ENCODE measurements around the gene AEBP1. TPM values are rescaled to one million over a fixed set of nuclear protein-coding genes. Genes with fewer than 3 reads are reported as not detected.

The AEBP1 gene
- total RNA-seq, 1 donor from 2014 or later: 1,349 TPM

DNA sequence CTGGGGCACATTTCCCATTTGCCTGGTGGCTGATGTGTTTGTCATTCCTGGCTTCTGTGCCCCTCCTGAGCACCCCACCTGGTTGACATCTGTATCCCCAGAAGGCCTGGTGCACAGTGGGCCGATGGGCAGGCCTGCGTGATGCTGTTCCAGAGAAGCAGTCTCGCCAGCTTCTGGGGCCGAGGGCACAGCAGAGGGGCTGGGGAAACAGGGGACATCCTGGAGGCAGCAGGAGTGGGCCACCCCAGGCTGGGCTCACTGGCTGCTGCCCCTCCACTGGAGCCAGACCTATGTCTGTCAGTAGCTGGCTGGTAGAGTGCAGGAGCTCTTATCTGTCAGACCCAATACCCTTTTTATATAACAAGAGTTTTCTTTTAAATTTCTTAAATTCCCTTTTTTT lies 37.9 kb downstream of the AEBP1 start:
- TF ChIP-seq, protein P1, sequence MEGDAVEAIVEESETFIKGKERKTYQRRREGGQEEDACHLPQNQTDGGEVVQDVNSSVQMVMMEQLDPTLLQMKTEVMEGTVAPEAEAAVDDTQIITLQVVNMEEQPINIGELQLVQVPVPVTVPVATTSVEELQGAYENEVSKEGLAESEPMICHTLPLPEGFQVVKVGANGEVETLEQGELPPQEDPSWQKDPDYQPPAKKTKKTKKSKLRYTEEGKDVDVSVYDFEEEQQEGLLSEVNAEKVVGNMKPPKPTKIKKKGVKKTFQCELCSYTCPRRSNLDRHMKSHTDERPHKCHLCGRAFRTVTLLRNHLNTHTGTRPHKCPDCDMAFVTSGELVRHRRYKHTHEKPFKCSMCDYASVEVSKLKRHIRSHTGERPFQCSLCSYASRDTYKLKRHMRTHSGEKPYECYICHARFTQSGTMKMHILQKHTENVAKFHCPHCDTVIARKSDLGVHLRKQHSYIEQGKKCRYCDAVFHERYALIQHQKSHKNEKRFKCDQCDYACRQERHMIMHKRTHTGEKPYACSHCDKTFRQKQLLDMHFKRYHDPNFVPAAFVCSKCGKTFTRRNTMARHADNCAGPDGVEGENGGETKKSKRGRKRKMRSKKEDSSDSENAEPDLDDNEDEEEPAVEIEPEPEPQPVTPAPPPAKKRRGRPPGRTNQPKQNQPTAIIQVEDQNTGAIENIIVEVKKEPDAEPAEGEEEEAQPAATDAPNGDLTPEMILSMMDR (IDR thresholded peaks at IDR 0.05): no peak
- H3K27ac ChIP-seq: no peak overlapping the region
- no peaks in the 10 kb centered on the region for H3K27me3 ChIP-seq
- no peaks in the 10 kb centered on the region for H3K36me3 ChIP-seq
- H3K9me3 ChIP-seq: no peaks in the 10 kb centered on the region
- intact Hi-C loops (cut with DNase I): no loop called here
- H3K4me3 ChIP-seq: no peak overlapping the region
- H3K4me1 ChIP-seq: peaks cover 0 to 8% of the 10 kb centered on the region in 2 donors
- no peak for DNase-seq (ENCODE audit: low spot score in 2 of 2)

GRCh38 chr7:44143646-44144250 lies 39.6 kb downstream of the AEBP1 start:
- peaks cover 0 to 8% of the 10 kb centered on the region in 2 donors for H3K4me1 ChIP-seq
- no peaks in the 10 kb centered on the region for H3K27me3 ChIP-seq
- peak in 1 of 2 donors; percentile 41 for DNase-seq (ENCODE audit: low spot score in 2 of 2)
- TF ChIP-seq, protein P1 (IDR thresholded peaks at IDR 0.05): no peak
- no peaks in the 10 kb centered on the region for H3K36me3 ChIP-seq
- intact Hi-C loops (cut with DNase I): no loop called here
- H3K27ac ChIP-seq: no peak overlapping the region
- H3K4me3 ChIP-seq: no peak overlapping the region
- no peaks in the 10 kb centered on the region for H3K9me3 ChIP-seq

GRCh38 chr7:44144426-44144967 lies 40.4 kb downstream of the AEBP1 start:
- H3K4me1 ChIP-seq: peaks cover 0 to 8% of the 10 kb centered on the region in 2 donors
- no peak overlapping the region for H3K4me3 ChIP-seq
- intact Hi-C loops (cut with DNase I): no loop called here
- peak in 1 of 2 donors; percentile 57 for DNase-seq (ENCODE audit: low spot score in 2 of 2)
- H3K27ac ChIP-seq: no peak overlapping the region
- TF ChIP-seq, protein P1 (IDR thresholded peaks at IDR 0.05): no peak
- no peaks in the 10 kb centered on the region for H3K9me3 ChIP-seq
- H3K27me3 ChIP-seq: no peaks in the 10 kb centered on the region
- H3K36me3 ChIP-seq: no peaks in the 10 kb centered on the region

- Histone ChIP-seq H3K4me3 (peak overlapping the region; percentile 56 to 67), H3K27ac (no peak overlapping the region), H3K9me3 (no peaks in the 10 kb centered on the region), H3K27me3 (no peaks in the 10 kb centered on the region), H3K36me3 (no peaks in the 10 kb centered on the region), H3K4me1 (peaks cover 0 to 8% of the 10 kb centered on the region in 2 donors)
- intact Hi-C loops (cut with DNase I): no loop called here
- DNase-seq (ENCODE audit: low spot score in 2 of 2): peak in 1 of 2 donors; percentile 63
- TF ChIP-seq, protein P1 (IDR thresholded peaks at IDR 0.05): no peak
These were observed 40.9 kb downstream of the AEBP1 start for GRCh38 chr7:44144968-44145478.

DNA sequence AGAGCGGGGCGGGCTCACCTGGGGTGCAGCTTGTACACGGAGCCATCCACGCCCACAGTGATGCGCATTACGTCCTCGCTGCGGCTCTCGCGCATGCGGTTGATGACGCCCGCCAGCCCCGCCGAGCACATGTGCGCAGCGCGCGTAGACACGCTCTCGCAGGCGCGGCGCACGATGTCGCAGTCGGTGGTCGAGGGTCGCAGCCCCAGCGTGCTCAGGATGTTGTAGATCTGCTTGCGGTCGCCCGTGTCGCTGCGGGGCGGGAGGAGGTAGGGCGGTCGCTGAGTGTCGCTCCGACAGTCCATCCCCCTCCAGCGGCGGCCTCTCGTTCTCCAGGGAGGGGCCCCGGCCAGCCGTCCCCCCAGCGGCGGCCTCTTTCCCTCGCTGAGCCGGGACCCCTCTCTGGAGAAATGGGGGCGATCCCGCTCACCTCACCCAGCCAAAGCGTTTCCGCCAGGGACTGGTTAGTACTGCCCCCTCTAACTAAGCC lies 41.4 kb downstream of the AEBP1 start:
- TF ChIP-seq, protein P1 (IDR thresholded peaks at IDR 0.05): peak in 1 of 3 experiments; percentile 5
- Histone ChIP-seq H3K4me1 (peaks cover 0 to 8% of the 10 kb centered on the region in 2 donors), H3K4me3 (peak overlapping the region; percentile 56 to 67), H3K36me3 (no peaks in the 10 kb centered on the region), H3K27ac (no peak overlapping the region), H3K27me3 (no peaks in the 10 kb centered on the region), H3K9me3 (no peaks in the 10 kb centered on the region)
- peak in 1 of 2 donors; percentile 66 for DNase-seq (ENCODE audit: low spot score in 2 of 2)
- intact Hi-C loops (cut with DNase I): no loop called here

Measured in ascending aorta (tissue), 2 donors.